Small intestine (tissue), 7 donors: ENCODE measurements around the gene ARPC5. TPM values are rescaled to one million over a fixed set of nuclear protein-coding genes. Genes with fewer than 3 reads are reported as not detected.

ENCODE experiments used
- DNase-seq, 2 donors: peaks; one replicate each; pipeline versions ENCODE4 v3.0.0 to v3.0.0-alpha.2; 2013
- FAIRE-seq: peaks from 2 replicates; lab custom pipeline; 2012; peaks lifted over from hg19 to GRCh38; lab: Jason Lieb, UNC
- H3K27ac ChIP-seq, 3 donors: one replicate each; pipeline ENCODE4 v1.5.1; 2013; ENCODE audit warnings: low read length in 2 of 3, mild to moderate bottlenecking in 2 of 3, control low read depth in 1 of 3, inconsistent platforms in 1 of 3, low read depth in 1 of 3, moderate library complexity in 1 of 3
- H3K27me3 ChIP-seq, 3 donors: one replicate each; pipeline ENCODE4 v1.6.1; 2013; ENCODE audit warnings: low read length in 3 of 3, inconsistent platforms in 1 of 3; ENCODE audit not compliant: control insufficient read depth in 3 of 3, insufficient read depth in 3 of 3
- H3K36me3 ChIP-seq, 3 donors: one replicate each; pipeline ENCODE4 v1.6.1; 2013; ENCODE audit warnings: low read length in 3 of 3, inconsistent platforms in 1 of 3, low read depth in 1 of 3, mild to moderate bottlenecking in 1 of 3, moderate library complexity in 1 of 3; ENCODE audit not compliant: control insufficient read depth in 3 of 3, insufficient read depth in 2 of 3
- H3K4me1 ChIP-seq, 3 donors: one replicate each; pipeline ENCODE4 v1.6.1; 2013; ENCODE audit warnings: low read length in 2 of 3, inconsistent platforms in 1 of 3, low read depth in 1 of 3, mild to moderate bottlenecking in 1 of 3, moderate library complexity in 1 of 3; ENCODE audit not compliant: control insufficient read depth in 3 of 3, insufficient read depth in 2 of 3
- H3K4me3 ChIP-seq, 3 donors: one replicate each; pipeline ENCODE4 v1.5.1; 2013; ENCODE audit warnings: low read length in 3 of 3, control low read depth in 1 of 3, inconsistent platforms in 1 of 3, low read depth in 1 of 3, mild to moderate bottlenecking in 1 of 3, moderate library complexity in 1 of 3
- H3K9me3 ChIP-seq, 2 donors: one replicate each; pipeline ENCODE4 v1.6.1; 2013; ENCODE audit warnings: low read depth in 1 of 2, low read length in 1 of 2; ENCODE audit not compliant: control insufficient read depth in 2 of 2, insufficient read depth in 1 of 2
- WGBS, 3 donors: extraction: QIAGEN DNeasy Blood & Tissue Kit; methylation state at CpG; one replicate each; pipeline ENCODE4 v1.1.7; 2013; 5-methylcytosine and 5-hydroxymethylcytosine counted together
- polyA plus RNA-seq, 4 donors: library from polyadenylated mRNA; stranded (reverse) in 3 of 4; unstranded in 1 of 4; fragments of 200-250 nt in 3 of 4; fragments of 120-200 nt in 1 of 4; gene quantifications; one replicate each; pipeline versions ENCODE4 v1.2.1 to v1.2.3, GENCODE V29; 2013
- donor health status: healthy with polysubstance abuse.
- donor health status: control.
- donor health status: control.
- donor health status: Bipolar disorder and iron deficiency.
- donor health status: healthy.

ARPC5 gene
- polyA plus RNA-seq, 4 donors = 125 to 160 (median 133) TPM

DNA sequence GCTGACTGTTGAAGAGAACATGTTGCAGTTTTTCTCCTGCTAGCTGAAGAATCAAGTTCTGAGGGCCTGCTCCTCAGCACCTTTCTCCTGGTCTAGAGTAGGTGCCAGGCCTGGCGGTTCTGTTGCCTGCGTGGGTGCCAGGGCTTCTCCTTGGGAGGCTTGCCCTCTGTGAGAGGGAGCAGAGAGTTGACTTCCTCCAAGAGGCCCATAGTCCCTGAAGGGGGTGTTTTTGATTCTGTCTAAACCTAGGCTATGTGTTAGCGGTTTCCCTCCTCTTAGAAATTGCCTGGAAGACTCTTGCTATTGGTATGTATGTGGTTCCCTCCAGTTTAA lies 17.8 kb upstream of the ARPC5 start:
- Histone ChIP-seq H3K27ac (peak overlapping the region; percentile 56 to 84 (median 68)), H3K4me1 (peaks cover 3 to 34% (median 12%) of the 10 kb centered on the region in 3 donors), H3K36me3 (no peaks in the 10 kb centered on the region), H3K27me3 (no peaks in the 10 kb centered on the region), H3K9me3 (no peaks in the 10 kb centered on the region), H3K4me3 (no peak overlapping the region)
- WGBS, 3 donors = 33 to 69% (median 56%) methylated on average over 3 of the region's 3 CpGs
- FAIRE-seq = no peak
- no peak for DNase-seq

GRCh38 chr1:183652547-183653461 lies 17.2 kb upstream of the ARPC5 start, which contains the start of gene APOBEC4:
Gene APOBEC4, minus strand, starts transcription at chr1:183653316. Its CDS starts 4,535 bp downstream, at chr1:183648781.
- peak within 1 kb of the TSS in 1 of 3 donors; percentile 19 for H3K4me3 ChIP-seq
- no peaks in the 10 kb centered on the region for H3K27me3 ChIP-seq
- WGBS, 3 donors = 13 to 49% (median 25%) methylated on average over 5 of the region's 5 CpGs
- peak within 1 kb of the TSS; percentile 56 to 93 (median 78) for H3K27ac ChIP-seq
- no peaks in the 10 kb centered on the region for H3K36me3 ChIP-seq
- H3K4me1 ChIP-seq = peaks cover 3 to 34% (median 12%) of the 10 kb centered on the region in 3 donors
- DNase-seq (peak; percentile 90 to 97), FAIRE-seq (no peak)
- no peaks in the 10 kb centered on the region for H3K9me3 ChIP-seq

- H3K4me3 ChIP-seq = no peak overlapping the region
- FAIRE-seq = no peak
- no peaks in the 10 kb centered on the region for H3K9me3 ChIP-seq
- WGBS, 3 donors = 37 to 66% (median 40%) methylated on average over 1 of the region's 1 CpG
- no peak for DNase-seq
- peaks cover 3 to 34% (median 12%) of the 10 kb centered on the region in 3 donors for H3K4me1 ChIP-seq
- no peaks in the 10 kb centered on the region for H3K27me3 ChIP-seq
- no peaks in the 10 kb centered on the region for H3K36me3 ChIP-seq
- H3K27ac ChIP-seq = peak overlapping the region; percentile 56 to 93 (median 78)
These were observed 16.5 kb upstream of the ARPC5 start for GRCh38 chr1:183652107-183652506.

GRCh38 chr1:183651612-183652011 lies 16.0 kb upstream of the ARPC5 start:
- H3K4me1 ChIP-seq = peaks cover 3 to 34% (median 12%) of the 10 kb centered on the region in 3 donors
- H3K4me3 ChIP-seq = no peak overlapping the region
- WGBS, 3 donors = 76 to 83% (median 77%) methylated on average over 5 of the region's 5 CpGs
- H3K9me3 ChIP-seq = no peaks in the 10 kb centered on the region
- FAIRE-seq (no peak), DNase-seq (no peak)
- no peaks in the 10 kb centered on the region for H3K36me3 ChIP-seq
- H3K27me3 ChIP-seq = no peaks in the 10 kb centered on the region
- H3K27ac ChIP-seq = peak overlapping the region in 2 of 3 donors; percentile 32 to 56

DNA sequence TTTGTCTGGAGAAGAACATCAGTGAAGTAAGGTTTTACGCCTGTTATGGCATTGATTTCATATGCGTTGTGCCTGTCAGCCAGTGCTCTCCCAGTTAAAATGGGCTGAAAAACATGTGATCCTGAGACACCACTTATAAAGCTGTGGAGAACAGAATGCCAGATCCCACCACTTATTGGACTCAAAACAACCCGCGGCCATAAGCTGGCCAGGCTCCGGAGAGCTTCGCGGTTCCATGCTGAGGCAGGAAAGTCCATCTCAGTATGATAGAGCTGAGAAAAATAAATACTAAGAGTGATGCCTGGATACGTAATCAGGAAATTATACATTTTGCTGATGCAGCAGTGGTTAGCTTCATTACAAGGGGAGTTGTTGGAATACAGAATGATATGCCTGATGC lies 12.5 kb upstream of the ARPC5 start:
- FAIRE-seq = no peak
- no peak for DNase-seq
- 93 to 97% (median 97%) methylated on average over 8 of the region's 8 CpGs for WGBS, 3 donors
- peaks cover 5 to 24% (median 8%) of the 10 kb centered on the region in 3 donors for H3K4me1 ChIP-seq
- no peaks in the 10 kb centered on the region for H3K36me3 ChIP-seq
- H3K4me3 ChIP-seq = no peak overlapping the region
- no peaks in the 10 kb centered on the region for H3K9me3 ChIP-seq
- H3K27ac ChIP-seq = no peak overlapping the region
- no peaks in the 10 kb centered on the region for H3K27me3 ChIP-seq

GRCh38 chr1:183646776-183647175 lies 11.2 kb upstream of the ARPC5 start:
- H3K27ac ChIP-seq = no peak overlapping the region
- H3K4me3 ChIP-seq = no peak overlapping the region
- H3K27me3 ChIP-seq = no peaks in the 10 kb centered on the region
- no peaks in the 10 kb centered on the region for H3K36me3 ChIP-seq
- H3K9me3 ChIP-seq = no peaks in the 10 kb centered on the region
- peaks cover 3 to 12% (median 5%) of the 10 kb centered on the region in 3 donors for H3K4me1 ChIP-seq
- FAIRE-seq (no peak), DNase-seq (no peak)

DNA sequence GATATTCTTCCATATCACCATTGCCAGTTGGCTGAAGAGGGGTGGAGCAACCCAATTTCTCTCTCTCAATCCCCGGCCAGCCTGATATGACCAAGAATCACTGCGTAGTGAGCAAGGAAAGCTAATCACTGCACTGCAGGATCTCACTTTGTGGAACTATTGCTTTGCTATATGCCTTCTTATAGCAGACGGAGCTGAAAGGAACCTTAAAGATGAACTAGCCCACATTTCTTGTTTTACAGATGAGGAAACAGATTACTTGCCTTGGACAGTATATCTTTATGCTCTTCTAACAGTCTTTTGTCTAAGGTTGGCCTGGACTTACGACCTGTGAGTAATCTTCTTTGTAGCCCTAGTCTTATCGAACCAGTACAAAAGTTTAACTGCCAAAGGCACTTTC lies 9.9 kb upstream of the ARPC5 start:
- H3K4me1 ChIP-seq = peaks cover 0 to 6% (median 5%) of the 10 kb centered on the region in 3 donors
- no peak for FAIRE-seq
- H3K27ac ChIP-seq = no peak overlapping the region
- H3K4me3 ChIP-seq = no peak overlapping the region
- WGBS, 3 donors = 29 to 67% (median 40%) methylated on average over 5 of the region's 5 CpGs
- no peaks in the 10 kb centered on the region for H3K36me3 ChIP-seq
- no peaks in the 10 kb centered on the region for H3K9me3 ChIP-seq
- peak; percentile 56 to 86 for DNase-seq
- H3K27me3 ChIP-seq = no peaks in the 10 kb centered on the region

GRCh38 chr1:183642166-183642565 lies 6.6 kb upstream of the ARPC5 start:
- DNase-seq (no peak), FAIRE-seq (no peak)
- Histone ChIP-seq H3K27me3 (no peaks in the 10 kb centered on the region), H3K4me3 (no peak overlapping the region), H3K36me3 (no peaks in the 10 kb centered on the region), H3K4me1 (peaks cover 0 to 6% (median 5%) of the 10 kb centered on the region in 3 donors), H3K9me3 (no peaks in the 10 kb centered on the region), H3K27ac (no peak overlapping the region)
- 65 to 77% (median 73%) methylated on average over 3 of the region's 3 CpGs for WGBS, 3 donors
